ENCODE results near the gene CTXN2. TPM values are rescaled to one million over a fixed set of nuclear protein-coding genes. Genes with fewer than 3 reads are reported as not detected.

Gene CTXN2
- total and polyA plus RNA-seq, 2 donors (not counting 1 experiment from before 2014, with no cell fraction given), result 0.10 TPM; not detected in 1

GRCh38 chr15:48153526-48153925 is 37.9 kb upstream of the CTXN2 start:
- Mint-ChIP-seq H3K9me3 (ENCODE audit: insufficient read depth) (no peaks in the 10 kb centered on the region), H3K4me1 (no peaks in the 10 kb centered on the region), H3K27me3 (no peaks in the 10 kb centered on the region), H3K4me3 (no peak overlapping the region), H3K27ac (no peak overlapping the region)
- DNase-seq, result no peak
- Histone ChIP-seq H4K20me1 (ENCODE audit: control insufficient read depth, insufficient read depth, low read length, poor library complexity, severe bottlenecking) (no peaks in the 10 kb centered on the region), H3K27ac (ENCODE audit: low read length in 2 of 2) (no peak overlapping the region), H3K4me3 (ENCODE audit: control extremely low read depth in 1 of 5, extremely low read depth in 1 of 5, insufficient read depth in 1 of 5, low read depth in 2 of 5, low read length in 4 of 5) (no peak overlapping the region), H2AFZ (ENCODE audit: insufficient read depth, low read depth, low read length, poor library complexity, severe bottlenecking) (no peak overlapping the region), H3K4me1 (ENCODE audit: control insufficient read depth in 2 of 2, insufficient read depth in 2 of 2, low read length in 2 of 2) (no peaks in the 10 kb centered on the region), H3K9me3 (ENCODE audit: control extremely low read depth in 1 of 3, control insufficient read depth in 2 of 3, insufficient read depth in 1 of 3, low read length in 2 of 3) (no peaks in the 10 kb centered on the region), H3K36me3 (replicated peaks in 1 of 2; ENCODE audit: control extremely low read depth in 1 of 2, control insufficient read depth in 1 of 2, extremely low read depth in 1 of 2, insufficient read depth in 2 of 2, low read length in 1 of 2) (peaks cover 5 to 9% of the 10 kb centered on the region in 2 experiments), H3K9ac (ENCODE audit: low read length) (no peak overlapping the region), H3K4me2 (replicated peaks; ENCODE audit: low read depth, low read length, poor library complexity, severe bottlenecking) (no peak overlapping the region), H3K79me2 (ENCODE audit: control insufficient read depth, insufficient read depth, low read length) (no peaks in the 10 kb centered on the region), H3K27me3 (replicated peaks in 1 of 4; ENCODE audit: control extremely low read depth in 1 of 4, control insufficient read depth in 3 of 4, insufficient read depth in 4 of 4, low read length in 3 of 4) (no peaks in the 10 kb centered on the region)
- no peak for ATAC-seq (ENCODE audit: low read depth)
- no peak for TF ChIP-seq EZH2 (IDR thresholded peaks at IDR 0.05; ENCODE audit: borderline replicate concordance, insufficient read depth, low read depth, low read length, poor library complexity, severe bottlenecking)
- TF ChIP-seq CTCF (IDR thresholded peaks at IDR 0.05), result no peak
- CTCF ChIA-PET, result no interaction called here
- intact Hi-C loops (cut with micrococcal nuclease), result no loop called here
- POLR2A ChIA-PET, result no interaction called here
- WGBS (ENCODE audit: insufficient coverage), result no CpG with 5 or more reads among the region's 2 CpGs

DNA sequence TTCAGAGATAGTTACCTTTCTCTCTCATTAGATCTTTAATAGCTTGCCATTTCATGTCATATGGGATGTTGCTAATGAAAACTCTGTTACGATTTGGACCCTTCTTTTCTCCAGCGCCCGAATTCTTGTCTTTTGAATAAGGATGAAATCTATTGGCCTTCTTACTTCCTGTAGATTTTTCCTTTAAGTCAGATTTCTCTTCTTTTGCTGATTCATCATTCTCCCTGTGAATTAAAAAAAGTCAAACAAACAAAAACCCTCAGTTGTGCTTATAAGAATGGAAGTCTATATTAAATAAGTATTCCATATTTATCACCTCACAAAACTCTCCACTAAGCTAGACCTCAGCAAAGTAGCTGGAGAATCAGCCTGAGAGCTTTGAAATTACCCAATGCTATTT is 22.8 kb upstream of the CTXN2 start:
- intact Hi-C loops (cut with micrococcal nuclease), result no loop called here
- DNase-seq, result no peak
- Histone ChIP-seq H3K36me3 (replicated peaks in 1 of 2; ENCODE audit: control extremely low read depth in 1 of 2, control insufficient read depth in 1 of 2, extremely low read depth in 1 of 2, insufficient read depth in 2 of 2, low read length in 1 of 2) (peaks cover 0 to 6% of the 10 kb centered on the region in 2 experiments), H3K79me2 (ENCODE audit: control insufficient read depth, insufficient read depth, low read length) (peaks cover 21% of the 10 kb centered on the region), H3K27me3 (replicated peaks in 1 of 4; ENCODE audit: control extremely low read depth in 1 of 4, control insufficient read depth in 3 of 4, insufficient read depth in 4 of 4, low read length in 3 of 4) (no peaks in the 10 kb centered on the region), H3K9me3 (ENCODE audit: control extremely low read depth in 1 of 3, control insufficient read depth in 2 of 3, insufficient read depth in 1 of 3, low read length in 2 of 3) (peaks cover 0 to 4% (median 3%) of the 10 kb centered on the region in 3 donors), H2AFZ (ENCODE audit: insufficient read depth, low read depth, low read length, poor library complexity, severe bottlenecking) (no peak overlapping the region), H3K4me1 (ENCODE audit: control insufficient read depth in 2 of 2, insufficient read depth in 2 of 2, low read length in 2 of 2) (no peaks in the 10 kb centered on the region), H4K20me1 (ENCODE audit: control insufficient read depth, insufficient read depth, low read length, poor library complexity, severe bottlenecking) (no peaks in the 10 kb centered on the region), H3K9ac (ENCODE audit: low read length) (no peak overlapping the region), H3K4me3 (ENCODE audit: control extremely low read depth in 1 of 5, extremely low read depth in 1 of 5, insufficient read depth in 1 of 5, low read depth in 2 of 5, low read length in 4 of 5) (no peak overlapping the region), H3K4me2 (replicated peaks; ENCODE audit: low read depth, low read length, poor library complexity, severe bottlenecking) (no peak overlapping the region), H3K27ac (ENCODE audit: low read length in 2 of 2) (no peak overlapping the region)
- Mint-ChIP-seq H3K27me3 (no peaks in the 10 kb centered on the region), H3K4me3 (no peak overlapping the region), H3K9me3 (ENCODE audit: insufficient read depth) (peaks cover 2% of the 10 kb centered on the region), H3K4me1 (no peaks in the 10 kb centered on the region), H3K27ac (no peak overlapping the region)
- ChIA-PET POLR2A (no interaction called here), CTCF (no interaction called here)
- TF ChIP-seq EZH2 (IDR thresholded peaks at IDR 0.05; ENCODE audit: borderline replicate concordance, insufficient read depth, low read depth, low read length, poor library complexity, severe bottlenecking) (no peak), CTCF (IDR thresholded peaks at IDR 0.05) (no peak)
- WGBS (ENCODE audit: insufficient coverage), result no CpG with 5 or more reads among the region's 3 CpGs
- ATAC-seq (ENCODE audit: low read depth), result no peak
